Activated naive CD4-positive, alpha-beta T cell treated with anti-CD3 and anti-CD28 coated beads, Interleukin-2, amount 50 U/mL, for 24 hours (primary cell): ENCODE results near the gene YLPM1.

Experiments
- H3K27ac Mint-ChIP-seq: one replicate; pipeline ENCODE4 v1.8.0; 2021; ENCODE audit warnings: mild to moderate bottlenecking, mixed read lengths
- H3K27me3 Mint-ChIP-seq: one replicate; pipeline ENCODE4 v1.8.0; 2021; ENCODE audit warnings: mixed read lengths
- H3K36me3 Mint-ChIP-seq: one replicate; pipeline ENCODE4 v1.8.0; 2021; ENCODE audit warnings: mixed read lengths
- H3K4me1 Mint-ChIP-seq: one replicate; pipeline ENCODE4 v1.8.0; 2021; ENCODE audit warnings: mixed read lengths
- H3K4me3 Mint-ChIP-seq: one replicate; pipeline ENCODE4 v1.8.0; 2021; ENCODE audit warnings: mild to moderate bottlenecking, mixed read lengths
- H3K9me3 Mint-ChIP-seq: one replicate; pipeline ENCODE4 v1.8.0; 2021; ENCODE audit warnings: mixed read lengths

The YLPM1 gene

DNA sequence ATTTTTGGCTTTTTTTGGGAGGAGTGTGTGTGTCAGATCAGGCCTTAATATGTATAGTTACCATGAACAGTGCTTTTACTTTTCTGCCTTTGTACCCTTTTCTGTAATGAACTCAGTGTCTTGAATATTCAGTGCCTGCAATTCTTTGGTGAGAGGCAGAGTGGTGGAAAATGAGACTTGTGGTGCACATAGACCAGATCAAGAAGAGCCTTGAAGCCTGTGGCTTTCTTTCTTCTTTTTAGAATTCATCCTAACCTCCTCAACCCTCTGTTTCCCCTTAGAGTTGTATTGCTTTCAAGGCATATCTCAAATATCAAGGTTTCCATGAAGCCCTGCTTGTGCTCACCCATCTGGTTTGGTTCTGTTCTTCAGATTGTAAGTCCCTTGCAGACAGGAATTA is 2.6 kb downstream of the YLPM1 start:
- H3K9me3 Mint-ChIP-seq: no peaks in the 10 kb centered on the region
- peaks cover 20% of the 10 kb centered on the region for H3K36me3 Mint-ChIP-seq
- no peaks in the 10 kb centered on the region for H3K27me3 Mint-ChIP-seq
- peak overlapping the region; percentile 93 for H3K4me3 Mint-ChIP-seq
- H3K27ac Mint-ChIP-seq: peak overlapping the region; percentile 71
- peaks cover 61% of the 10 kb centered on the region for H3K4me1 Mint-ChIP-seq

DNA sequence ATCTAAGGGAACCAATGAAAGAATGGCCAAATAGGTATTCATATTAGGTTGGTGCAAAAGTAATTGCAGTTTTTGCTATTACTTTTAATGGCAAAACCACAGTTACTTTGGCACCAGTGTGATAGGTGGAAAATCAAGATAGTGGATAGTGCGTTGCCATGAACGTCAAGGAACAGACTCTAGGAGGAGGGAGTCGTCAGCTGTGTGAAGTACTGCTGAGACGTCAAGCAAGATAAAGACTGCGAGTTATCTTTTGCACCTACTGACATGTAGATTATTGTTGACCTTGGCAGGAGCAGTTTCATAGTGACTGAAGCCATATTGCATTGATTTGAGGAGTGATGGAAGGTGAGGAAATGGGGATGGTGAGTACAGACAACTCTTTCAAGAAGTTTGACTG is 8.3 kb downstream of the YLPM1 start:
- H3K4me1 Mint-ChIP-seq: peaks cover 55% of the 10 kb centered on the region
- H3K27me3 Mint-ChIP-seq: no peaks in the 10 kb centered on the region

DNA sequence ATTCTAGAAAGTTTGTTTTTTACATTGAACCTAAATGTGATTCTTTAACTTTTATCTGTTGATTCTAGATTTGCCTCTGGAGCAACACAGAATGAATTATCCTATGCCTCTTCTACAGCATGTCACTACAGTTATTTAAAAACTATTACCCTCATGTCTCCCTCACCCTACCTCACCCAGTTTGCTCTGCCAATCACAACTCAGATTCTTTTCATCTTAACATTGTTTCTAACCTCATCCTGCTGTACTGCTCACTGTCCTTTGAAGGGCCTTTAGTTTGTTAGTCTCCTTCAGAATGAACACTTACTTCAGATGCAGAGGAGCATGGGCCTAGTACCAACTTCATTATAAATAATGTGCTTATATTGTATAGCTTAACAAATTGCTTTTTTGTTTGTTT is 21.5 kb downstream of the YLPM1 start:
- peaks cover 31% of the 10 kb centered on the region for H3K36me3 Mint-ChIP-seq
- H3K4me1 Mint-ChIP-seq: peaks cover 43% of the 10 kb centered on the region

More for the DNA sequence above, 8.3 kb downstream of the YLPM1 start:
- Mint-ChIP-seq H3K4me3 (no peak overlapping the region), H3K27ac (no peak overlapping the region), H3K36me3 (peaks cover 18% of the 10 kb centered on the region), H3K9me3 (no peaks in the 10 kb centered on the region)

DNA sequence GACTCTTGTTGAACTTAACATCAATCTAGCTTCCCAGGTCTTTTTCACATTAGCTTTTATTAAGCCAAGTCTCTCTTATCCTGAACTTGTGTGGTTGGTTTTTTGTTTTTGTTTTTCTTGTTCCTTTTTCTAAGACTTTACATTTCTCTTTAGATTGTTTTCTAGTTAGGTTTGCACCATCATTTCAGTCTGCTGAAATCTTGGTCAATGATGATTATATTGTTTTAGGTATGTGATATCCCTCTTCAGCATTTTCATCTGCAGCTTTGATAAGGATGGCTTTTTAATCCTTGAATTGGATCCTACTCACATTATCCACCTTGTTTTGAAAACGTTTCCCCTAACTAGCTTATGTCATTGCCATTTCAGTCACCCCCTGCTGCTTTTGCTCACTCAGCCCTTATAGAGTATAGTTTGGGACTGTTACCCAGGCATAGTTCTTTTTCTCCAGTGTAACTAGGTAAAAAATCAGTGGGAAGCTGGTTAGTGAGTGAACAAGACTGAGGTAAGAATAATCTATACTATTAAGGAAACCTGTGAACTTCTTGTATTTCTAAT is 22.0 kb downstream of the YLPM1 start:
- Mint-ChIP-seq H3K4me1 (peaks cover 43% of the 10 kb centered on the region), H3K27me3 (no peaks in the 10 kb centered on the region), H3K4me3 (no peak overlapping the region), H3K36me3 (peaks cover 31% of the 10 kb centered on the region), H3K9me3 (no peaks in the 10 kb centered on the region), H3K27ac (peak overlapping the region; percentile 52)

More for the DNA sequence above, 21.5 kb downstream of the YLPM1 start:
- no peaks in the 10 kb centered on the region for H3K27me3 Mint-ChIP-seq
- H3K4me3 Mint-ChIP-seq: no peak overlapping the region
- peak overlapping the region; percentile 52 for H3K27ac Mint-ChIP-seq
- H3K9me3 Mint-ChIP-seq: no peaks in the 10 kb centered on the region

DNA sequence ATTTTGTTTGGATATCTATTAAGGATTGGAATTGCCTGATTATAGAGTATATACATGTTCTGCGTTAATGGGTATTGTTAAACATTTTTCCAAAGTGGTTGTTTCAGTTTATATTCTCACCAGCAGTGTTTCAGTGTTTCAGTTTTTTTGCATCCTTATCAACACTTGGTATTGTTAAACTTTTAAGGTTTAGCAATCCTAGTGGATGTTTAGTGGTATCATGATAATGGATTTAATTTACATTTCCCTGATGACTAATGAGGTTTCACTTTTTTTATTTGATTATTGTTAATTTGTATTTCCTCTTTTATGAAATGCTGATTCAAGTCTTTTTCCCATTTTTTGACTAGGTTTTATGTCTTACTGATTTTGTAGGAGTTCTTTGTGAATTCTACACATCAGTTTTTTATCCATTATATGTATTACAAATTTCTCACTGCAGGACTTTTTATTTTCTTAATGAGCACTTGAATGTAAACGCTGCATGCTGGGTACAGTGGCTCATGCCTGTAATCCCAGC is 23.7 kb downstream of the YLPM1 start:
- H3K27ac Mint-ChIP-seq: no peak overlapping the region

DNA sequence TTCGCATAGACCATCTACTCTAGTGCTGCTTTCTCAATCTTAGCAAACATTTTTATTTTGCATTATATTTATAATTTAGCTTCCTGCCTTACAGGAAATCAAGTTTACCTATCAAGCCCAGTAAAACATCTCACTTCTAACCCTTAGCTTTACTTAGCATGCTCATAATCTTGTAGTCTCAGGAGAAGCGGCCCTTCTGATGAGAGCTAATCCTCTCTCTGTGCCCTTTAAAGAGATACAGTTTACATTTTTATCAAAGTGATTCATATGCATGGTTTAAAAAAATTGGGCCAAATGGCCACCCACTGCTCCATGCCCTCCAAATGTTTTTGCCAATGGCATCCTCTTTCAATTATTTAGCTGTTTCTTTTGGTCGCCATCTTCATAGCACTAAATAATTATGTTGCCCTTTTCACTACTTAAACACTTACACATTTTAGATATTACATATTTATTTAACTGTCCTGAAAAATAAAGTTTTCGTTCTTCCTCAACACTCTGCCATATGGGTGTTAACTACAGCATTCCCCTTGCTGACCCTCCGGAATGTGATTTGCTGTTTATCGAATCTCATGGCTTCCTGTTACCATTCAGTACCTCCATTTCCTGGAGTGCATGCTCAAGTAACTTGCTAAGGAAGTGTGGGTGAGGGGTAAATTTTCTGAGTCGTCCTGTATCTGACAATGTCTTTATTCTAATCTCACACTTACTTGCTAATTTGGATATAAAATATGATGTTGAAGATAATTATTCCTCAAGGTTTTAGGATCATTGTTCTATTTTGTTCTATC is 29.3 kb downstream of the YLPM1 start:
- H3K36me3 Mint-ChIP-seq: peaks cover 14% of the 10 kb centered on the region
- H3K27ac Mint-ChIP-seq: peak overlapping the region; percentile 97
- H3K4me1 Mint-ChIP-seq: peaks cover 56% of the 10 kb centered on the region
- peak overlapping the region; percentile 86 for H3K4me3 Mint-ChIP-seq
- no peaks in the 10 kb centered on the region for H3K27me3 Mint-ChIP-seq
- peaks cover 7% of the 10 kb centered on the region for H3K9me3 Mint-ChIP-seq

More for the DNA sequence above, 23.7 kb downstream of the YLPM1 start:
- Mint-ChIP-seq H3K4me3 (no peak overlapping the region), H3K27me3 (no peaks in the 10 kb centered on the region), H3K9me3 (no peaks in the 10 kb centered on the region), H3K4me1 (peaks cover 50% of the 10 kb centered on the region), H3K36me3 (peaks cover 26% of the 10 kb centered on the region)

DNA sequence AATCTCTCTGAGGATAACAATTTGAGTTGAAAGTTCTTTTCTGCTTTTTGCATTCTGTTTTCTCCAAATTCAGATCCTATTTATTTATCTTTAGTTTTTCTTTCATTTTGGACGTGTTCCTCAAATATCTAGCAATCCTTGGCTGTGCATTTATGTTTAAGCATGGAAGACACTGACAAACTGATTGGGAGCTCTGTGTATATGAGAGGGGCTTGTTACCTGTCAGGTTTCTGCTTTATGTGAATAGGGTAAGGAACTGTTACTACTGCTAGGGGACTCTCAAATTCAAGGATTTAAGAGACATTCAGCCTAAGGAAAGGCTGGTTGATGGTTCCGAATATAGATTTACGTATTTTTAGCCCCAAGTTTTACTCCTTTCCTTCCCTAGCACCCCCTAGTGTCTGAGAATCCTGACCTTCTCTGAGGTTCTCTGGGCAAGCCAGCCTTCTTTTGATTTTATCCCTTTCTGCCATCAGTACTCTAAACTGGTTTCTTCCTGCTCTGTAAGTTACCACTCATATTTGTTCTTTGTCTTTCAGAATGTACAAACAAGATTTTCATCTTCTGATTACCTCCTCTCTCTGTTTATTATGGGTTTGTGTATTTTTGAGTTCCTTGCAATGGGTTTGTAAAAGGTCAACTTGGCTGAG is 30.5 kb downstream of the YLPM1 start:
- H3K4me1 Mint-ChIP-seq: peaks cover 63% of the 10 kb centered on the region
- H3K9me3 Mint-ChIP-seq: peaks cover 7% of the 10 kb centered on the region
- peak overlapping the region; percentile 97 for H3K27ac Mint-ChIP-seq
- peaks cover 17% of the 10 kb centered on the region for H3K36me3 Mint-ChIP-seq
- H3K4me3 Mint-ChIP-seq: peak overlapping the region; percentile 86
- no peaks in the 10 kb centered on the region for H3K27me3 Mint-ChIP-seq

DNA sequence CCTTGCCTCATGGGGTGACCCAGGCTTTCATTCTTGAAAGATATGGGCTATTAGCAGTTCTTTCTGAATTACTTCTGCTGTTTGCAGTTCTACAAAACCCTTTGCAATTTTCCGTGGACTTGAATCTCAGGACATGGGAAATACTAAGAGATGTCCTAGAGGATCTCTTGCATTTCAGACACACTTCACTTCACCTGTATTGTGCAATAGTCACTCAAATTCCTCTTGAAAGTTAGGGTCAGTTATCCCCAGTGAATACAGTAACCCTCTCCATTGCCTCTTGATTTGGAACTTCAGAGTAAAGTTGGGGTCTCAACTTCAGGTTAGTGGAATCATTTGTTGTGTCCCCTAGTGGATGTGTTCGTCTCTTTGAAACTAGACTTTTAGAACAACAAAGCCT is 31.8 kb downstream of the YLPM1 start:
- peaks cover 23% of the 10 kb centered on the region for H3K36me3 Mint-ChIP-seq
- no peaks in the 10 kb centered on the region for H3K27me3 Mint-ChIP-seq
- peaks cover 7% of the 10 kb centered on the region for H3K9me3 Mint-ChIP-seq
- peaks cover 75% of the 10 kb centered on the region for H3K4me1 Mint-ChIP-seq
- no peak overlapping the region for H3K27ac Mint-ChIP-seq
- no peak overlapping the region for H3K4me3 Mint-ChIP-seq

DNA sequence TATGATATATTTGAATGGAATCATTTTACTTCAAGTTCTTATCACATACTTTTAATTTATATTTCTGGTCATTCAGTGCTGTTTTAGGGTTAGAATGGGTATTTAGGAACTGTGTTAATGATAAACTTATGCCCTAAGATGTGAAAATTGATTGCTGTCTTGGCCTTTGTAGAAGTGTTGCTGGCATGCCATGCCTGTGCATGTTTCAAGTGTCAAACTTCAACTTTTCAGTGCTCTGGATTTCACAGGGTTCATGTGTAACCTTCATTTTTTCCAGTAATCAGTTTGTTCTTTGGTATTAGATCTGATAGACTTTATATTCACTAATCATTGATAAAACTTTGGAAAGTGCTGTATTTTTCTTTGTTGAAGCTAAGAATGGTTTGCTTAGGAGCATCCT is 36.6 kb downstream of the YLPM1 start:
- Mint-ChIP-seq H3K4me3 (no peak overlapping the region), H3K9me3 (no peaks in the 10 kb centered on the region), H3K4me1 (peaks cover 44% of the 10 kb centered on the region), H3K36me3 (peaks cover 27% of the 10 kb centered on the region), H3K27me3 (no peaks in the 10 kb centered on the region), H3K27ac (no peak overlapping the region)

DNA sequence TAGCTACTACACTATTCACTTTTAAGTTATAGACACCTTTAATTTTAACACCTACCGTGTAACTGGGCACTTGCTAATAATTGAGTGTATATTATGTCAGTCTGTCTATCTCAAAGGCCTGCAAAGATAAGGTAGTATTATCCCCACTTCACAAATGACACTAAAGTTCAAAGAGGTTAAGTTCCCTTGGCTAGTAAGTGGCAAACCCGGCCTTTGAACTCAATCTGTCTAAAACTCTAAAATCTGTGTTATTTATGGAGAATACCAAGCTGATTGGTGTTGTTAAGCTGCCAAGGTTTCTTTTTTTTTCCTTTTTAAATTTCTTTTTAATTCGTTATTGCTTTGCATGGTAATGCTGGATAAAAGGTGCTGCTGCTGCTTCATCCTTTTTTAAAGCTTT is 37.7 kb downstream of the YLPM1 start:
- no peak overlapping the region for H3K4me3 Mint-ChIP-seq
- no peaks in the 10 kb centered on the region for H3K27me3 Mint-ChIP-seq
- no peak overlapping the region for H3K27ac Mint-ChIP-seq
- H3K4me1 Mint-ChIP-seq: peaks cover 35% of the 10 kb centered on the region
- peaks cover 23% of the 10 kb centered on the region for H3K36me3 Mint-ChIP-seq
- no peaks in the 10 kb centered on the region for H3K9me3 Mint-ChIP-seq

DNA sequence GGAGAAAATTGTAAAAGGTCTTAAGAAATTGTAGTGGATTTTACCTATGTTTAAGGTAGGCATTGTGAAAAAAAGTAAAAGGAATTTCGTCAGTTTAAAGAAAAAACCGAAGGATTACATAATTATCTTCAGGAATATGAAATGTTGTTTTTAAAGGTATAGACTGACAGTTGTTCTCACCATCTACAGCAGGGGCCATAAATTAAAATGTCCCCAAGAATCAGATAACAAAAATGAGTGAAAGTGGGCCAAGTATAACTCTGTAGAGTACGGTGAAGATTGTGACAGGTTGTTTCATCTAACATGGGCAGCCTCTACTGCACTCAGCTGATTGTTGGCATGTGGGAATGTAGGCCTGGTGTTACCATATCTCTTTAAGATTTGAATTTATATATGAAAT is 38.3 kb downstream of the YLPM1 start:
- Mint-ChIP-seq H3K4me1 (peaks cover 31% of the 10 kb centered on the region), H3K27ac (no peak overlapping the region), H3K4me3 (no peak overlapping the region), H3K27me3 (no peaks in the 10 kb centered on the region), H3K36me3 (peaks cover 23% of the 10 kb centered on the region), H3K9me3 (no peaks in the 10 kb centered on the region)

DNA sequence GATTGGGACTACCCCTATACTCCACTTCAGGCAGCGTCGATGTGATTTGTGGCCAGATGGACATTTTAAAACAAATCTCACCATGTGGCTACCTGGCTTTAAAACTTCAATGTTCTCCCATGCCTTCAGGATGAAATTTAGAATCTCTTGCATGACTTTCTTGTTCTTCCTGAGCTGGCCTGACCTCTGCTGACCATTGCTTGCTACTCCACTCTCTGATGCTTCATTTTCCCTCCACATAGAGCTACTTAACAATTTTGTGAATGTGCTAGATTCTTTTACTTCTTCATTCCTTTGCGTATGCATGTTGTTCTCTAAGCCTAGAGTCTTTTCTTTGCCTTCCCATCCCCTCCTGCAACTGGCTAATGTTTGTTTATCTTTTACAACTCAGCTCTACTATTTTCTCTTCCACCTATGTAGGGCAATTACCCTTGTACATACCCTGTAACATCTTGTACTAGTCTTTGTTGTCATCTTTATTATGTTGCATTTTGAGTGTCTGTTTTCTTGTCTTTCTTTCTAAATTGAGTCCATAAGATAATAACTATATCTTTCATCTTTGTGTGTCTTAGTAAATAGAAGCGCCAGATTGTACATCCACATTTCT is 41.2 kb downstream of the YLPM1 start:
- peaks cover 20% of the 10 kb centered on the region for H3K36me3 Mint-ChIP-seq
- no peak overlapping the region for H3K4me3 Mint-ChIP-seq
- no peaks in the 10 kb centered on the region for H3K9me3 Mint-ChIP-seq
- H3K4me1 Mint-ChIP-seq: peaks cover 12% of the 10 kb centered on the region
- H3K27ac Mint-ChIP-seq: no peak overlapping the region
- no peaks in the 10 kb centered on the region for H3K27me3 Mint-ChIP-seq

DNA sequence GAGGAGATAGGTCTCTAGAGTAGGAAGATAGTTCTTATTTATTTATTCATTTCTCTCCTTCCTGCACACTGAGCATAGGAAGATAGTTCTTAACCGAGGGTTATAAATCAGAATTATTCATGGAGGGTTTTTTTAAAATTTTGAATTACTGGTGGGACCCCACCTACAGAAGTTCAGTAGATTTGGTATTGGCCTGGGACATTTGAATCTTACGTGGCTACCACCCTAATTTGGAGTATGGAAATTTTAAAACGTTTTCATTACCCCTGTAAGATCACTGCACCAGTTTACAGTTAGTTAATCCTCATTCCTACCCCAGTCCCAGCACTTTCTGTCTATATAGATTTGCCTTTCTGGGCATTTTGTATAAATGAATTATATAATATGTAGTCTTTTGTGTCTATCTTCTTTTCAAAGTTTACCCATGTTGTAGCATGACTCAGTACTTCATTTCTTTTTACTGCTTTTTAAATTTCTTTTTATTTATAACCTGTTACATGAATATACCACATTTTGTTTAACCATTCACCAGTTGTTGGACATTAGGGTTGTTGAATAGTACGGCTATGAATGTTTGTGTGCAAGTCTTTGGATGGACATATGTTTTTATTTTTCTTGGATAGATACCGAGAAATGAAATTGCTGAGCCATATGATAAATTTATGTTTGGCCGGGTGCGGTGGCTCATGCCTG is 44.9 kb downstream of the YLPM1 start:
- peaks cover 32% of the 10 kb centered on the region for H3K36me3 Mint-ChIP-seq
- H3K27ac Mint-ChIP-seq: peak overlapping the region; percentile 57
- no peak overlapping the region for H3K4me3 Mint-ChIP-seq
- H3K4me1 Mint-ChIP-seq: no peaks in the 10 kb centered on the region
- no peaks in the 10 kb centered on the region for H3K27me3 Mint-ChIP-seq
- H3K9me3 Mint-ChIP-seq: no peaks in the 10 kb centered on the region

DNA sequence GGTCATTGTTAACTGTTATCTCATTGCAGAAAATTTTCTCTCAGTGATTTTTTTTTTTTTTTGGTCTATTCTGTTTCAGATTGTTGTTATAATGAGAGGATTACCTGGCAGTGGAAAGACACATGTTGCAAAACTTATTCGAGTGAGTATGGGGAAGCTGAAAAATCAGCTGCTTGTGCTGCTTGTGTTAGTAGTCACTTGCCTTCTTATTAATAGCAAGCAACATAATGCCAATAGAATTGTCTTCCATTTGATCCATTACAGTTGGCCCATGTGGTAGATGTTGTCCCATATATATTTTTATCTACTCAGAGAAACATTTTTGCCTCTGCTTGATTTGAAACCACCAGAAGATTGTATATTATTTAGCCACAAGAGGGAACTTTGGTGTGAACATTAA is 53.0 kb downstream of the YLPM1 start:
- Mint-ChIP-seq H3K27me3 (no peaks in the 10 kb centered on the region), H3K4me3 (no peak overlapping the region), H3K27ac (no peak overlapping the region), H3K9me3 (no peaks in the 10 kb centered on the region), H3K36me3 (peaks cover 43% of the 10 kb centered on the region), H3K4me1 (peaks cover 16% of the 10 kb centered on the region)

DNA sequence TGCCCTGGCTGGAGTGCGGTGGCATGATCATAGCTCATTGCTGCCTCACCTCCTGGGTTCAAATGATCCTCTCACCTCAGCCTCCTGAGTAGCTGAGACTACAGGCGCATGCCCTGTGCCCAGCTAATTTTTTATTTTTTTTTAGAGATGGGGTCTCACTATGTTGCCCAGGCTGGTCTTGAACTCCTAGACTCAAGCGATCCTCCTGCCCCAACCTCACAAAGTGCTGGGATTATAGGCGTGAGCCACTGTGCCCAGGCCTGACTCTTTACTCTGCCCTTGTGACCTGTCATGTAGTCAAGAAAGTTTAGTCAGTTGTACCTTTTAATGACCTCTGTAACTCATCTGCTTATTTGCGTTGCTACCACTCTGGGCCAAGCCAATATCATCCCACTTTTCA is 57.2 kb downstream of the YLPM1 start:
- Mint-ChIP-seq H3K4me3 (no peak overlapping the region), H3K4me1 (peaks cover 21% of the 10 kb centered on the region), H3K36me3 (peaks cover 34% of the 10 kb centered on the region), H3K9me3 (no peaks in the 10 kb centered on the region), H3K27ac (no peak overlapping the region), H3K27me3 (no peaks in the 10 kb centered on the region)
